GM12875 (cell line): Measurements from ENCODE around the gene NDUFS7.

Experiments used
- H3K4me3 ChIP-seq: one replicate; pipeline ENCODE4 v1.5.1; 2011; ENCODE audit warnings: low read depth, low read length, control low read depth
- CTCF ChIP-seq: IDR thresholded peaks from 2 replicates; pipeline ENCODE4 v1.5.1; 2011; ENCODE audit warnings: low read depth, mild to moderate bottlenecking, control low read depth, inconsistent platforms, low read length, moderate library complexity, borderline replicate concordance; ENCODE audit not compliant: insufficient read depth

NDUFS7 gene

GRCh38 chr19:1353144-1353543 lies 30.6 kb upstream of the NDUFS7 start:
- H3K4me3 ChIP-seq = no peak overlapping the region
- no peak for TF ChIP-seq CTCF

DNA sequence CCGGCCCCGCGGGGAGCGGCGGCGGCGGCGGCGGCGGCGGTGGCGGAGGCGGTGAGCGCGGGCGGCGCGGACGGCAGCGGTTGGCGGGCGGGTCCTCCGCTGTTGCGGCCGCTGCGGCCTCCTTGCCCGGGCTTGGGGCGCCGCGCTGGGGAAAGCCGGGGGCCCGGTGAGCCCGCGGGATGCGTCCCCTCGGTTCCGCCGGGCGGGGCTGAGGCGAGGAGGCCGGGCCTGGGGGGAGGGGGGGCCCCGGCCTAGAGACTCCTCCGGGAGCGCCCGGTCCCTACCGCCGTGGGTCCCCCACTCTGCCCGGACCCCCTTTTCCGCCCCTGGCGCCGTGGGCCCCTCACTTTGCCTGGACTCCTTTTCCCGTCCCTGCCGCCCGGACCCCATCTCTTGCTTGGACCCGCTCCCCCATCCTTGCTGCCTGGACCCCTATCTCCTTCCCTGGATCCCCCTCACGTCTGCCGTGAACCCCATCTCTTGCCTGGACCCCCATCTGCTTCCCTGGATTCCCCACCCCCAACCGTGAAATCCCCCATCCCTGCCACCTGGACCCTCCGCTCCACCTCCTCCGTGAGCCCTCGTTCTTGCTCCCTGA lies 28.6 kb upstream of the NDUFS7 start:
- TF ChIP-seq CTCF = no peak
- peak overlapping the region; percentile 92 for H3K4me3 ChIP-seq

GRCh38 chr19:1355568-1356507 lies 27.9 kb upstream of the NDUFS7 start:
- no peak for TF ChIP-seq CTCF
- peak overlapping the region; percentile 92 for H3K4me3 ChIP-seq

GRCh38 chr19:1356508-1356865 lies 27.2 kb upstream of the NDUFS7 start:
- no peak overlapping the region for H3K4me3 ChIP-seq
- TF ChIP-seq CTCF = no peak

- no peak for TF ChIP-seq CTCF
- H3K4me3 ChIP-seq = no peak overlapping the region
Measured at GRCh38 chr19:1357531-1358109, 26.1 kb upstream of the NDUFS7 start.

- TF ChIP-seq CTCF = no peak
- H3K4me3 ChIP-seq = no peak overlapping the region
Measured at GRCh38 chr19:1360126-1360817, 23.4 kb upstream of the NDUFS7 start.
